A673 (cell line): ENCODE data around the gene PANK3.

Experiments used
- EZH2 ChIP-seq: fragments of 200-600 bp; sonication (generic); IDR thresholded peaks from 2 replicates; pipeline ENCODE4 v1.6.1; 2017; ENCODE audit warnings: borderline replicate concordance, low read depth, mild to moderate bottlenecking, mixed read lengths, antibody characterized with exemption, low read length; ENCODE audit not compliant: poor library complexity, severe bottlenecking
- TF ChIP-seq, protein P1 (sequence below): fragments of 300-800, 200-600 bp; sonication (generic); conservative IDR thresholded peaks from 2 replicates; pipeline ENCODE4 v1.5.1; 2017; ENCODE audit warnings: low read depth, mild to moderate bottlenecking, antibody characterized with exemption, low read length, moderate library complexity, mixed read lengths

DNA sequence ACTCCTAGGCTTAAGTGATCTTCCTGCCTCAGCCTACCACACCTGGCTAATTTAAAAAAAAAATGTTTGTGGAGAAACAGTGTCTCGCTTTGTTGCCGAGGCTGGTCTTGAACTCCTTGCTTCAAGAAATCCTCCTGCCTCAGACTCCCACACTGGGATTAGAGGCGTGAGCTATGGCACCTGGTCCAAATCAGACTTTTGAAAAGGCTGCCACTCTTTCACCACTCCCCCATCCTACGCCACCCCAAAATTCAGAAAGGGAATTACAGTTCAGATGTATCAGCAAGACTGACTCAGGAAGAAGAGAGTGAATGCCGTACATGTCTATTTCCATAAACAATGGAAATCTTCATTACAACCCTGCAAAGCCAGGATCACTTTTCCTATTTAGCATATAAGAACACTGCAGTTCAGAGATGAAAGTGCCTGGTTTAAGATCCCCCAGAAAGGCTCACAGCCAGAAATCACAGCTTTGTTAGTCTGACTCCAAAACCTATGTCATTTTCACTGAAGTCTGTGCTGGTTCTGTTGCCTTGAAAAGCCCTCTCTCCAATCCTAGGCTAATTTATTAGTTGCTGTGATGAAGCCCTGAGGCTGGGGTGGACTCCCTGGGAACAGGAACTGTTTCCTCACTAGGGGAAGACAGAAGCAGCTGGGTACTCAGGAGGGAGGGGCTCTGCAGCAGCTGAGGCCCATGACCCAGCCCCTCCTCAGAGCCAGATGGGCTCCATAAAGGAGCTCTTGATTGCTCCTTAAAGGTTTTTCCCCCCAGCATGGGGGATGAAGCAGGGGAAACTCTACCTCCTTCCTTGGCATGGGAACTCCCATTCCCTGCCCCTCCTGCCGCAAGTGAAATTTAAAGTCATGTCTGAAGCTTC, 46.9 kb downstream of the PANK3 start:
- TF ChIP-seq, protein P1, sequence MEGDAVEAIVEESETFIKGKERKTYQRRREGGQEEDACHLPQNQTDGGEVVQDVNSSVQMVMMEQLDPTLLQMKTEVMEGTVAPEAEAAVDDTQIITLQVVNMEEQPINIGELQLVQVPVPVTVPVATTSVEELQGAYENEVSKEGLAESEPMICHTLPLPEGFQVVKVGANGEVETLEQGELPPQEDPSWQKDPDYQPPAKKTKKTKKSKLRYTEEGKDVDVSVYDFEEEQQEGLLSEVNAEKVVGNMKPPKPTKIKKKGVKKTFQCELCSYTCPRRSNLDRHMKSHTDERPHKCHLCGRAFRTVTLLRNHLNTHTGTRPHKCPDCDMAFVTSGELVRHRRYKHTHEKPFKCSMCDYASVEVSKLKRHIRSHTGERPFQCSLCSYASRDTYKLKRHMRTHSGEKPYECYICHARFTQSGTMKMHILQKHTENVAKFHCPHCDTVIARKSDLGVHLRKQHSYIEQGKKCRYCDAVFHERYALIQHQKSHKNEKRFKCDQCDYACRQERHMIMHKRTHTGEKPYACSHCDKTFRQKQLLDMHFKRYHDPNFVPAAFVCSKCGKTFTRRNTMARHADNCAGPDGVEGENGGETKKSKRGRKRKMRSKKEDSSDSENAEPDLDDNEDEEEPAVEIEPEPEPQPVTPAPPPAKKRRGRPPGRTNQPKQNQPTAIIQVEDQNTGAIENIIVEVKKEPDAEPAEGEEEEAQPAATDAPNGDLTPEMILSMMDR: no peak
- TF ChIP-seq EZH2: no peak
